Left ventricle myocardium inferior (tissue), 1 donor: ENCODE measurements around the gene DKC1. TPM values are rescaled to one million over a fixed set of nuclear protein-coding genes. Genes with fewer than 3 reads are reported as not detected.
A peak's percentile ranks its signal among the peaks of the same experiment; 100 is the strongest.

Experiments used
- DNase-seq: peaks from one replicate; pipeline ENCODE4 v3.0.0-alpha.2; 2020
- H3K27ac ChIP-seq: fragments of 200-600 bp; replicated peaks from 2 replicates; pipeline ENCODE4 v1.8.0; 2021
- H3K27me3 ChIP-seq: fragments of 200-600 bp; 2 replicates; pipeline ENCODE4 v1.8.0; 2021; ENCODE audit warnings: low read depth
- H3K36me3 ChIP-seq: fragments of 200-600 bp; 2 replicates; pipeline ENCODE4 v1.8.0; 2021
- H3K4me1 ChIP-seq: fragments of 200-600 bp; 2 replicates; pipeline ENCODE4 v1.8.0; 2021
- H3K4me3 ChIP-seq: fragments of 200-600 bp; 2 replicates; pipeline ENCODE4 v1.8.0; 2021; ENCODE audit warnings: mild to moderate bottlenecking, moderate library complexity
- H3K9me3 ChIP-seq: fragments of 200-600 bp; replicated peaks from 2 replicates; pipeline ENCODE4 v1.8.0; 2021
- CTCF ChIP-seq: fragments of 200-600 bp; IDR thresholded peaks from 2 replicates; pipeline ENCODE4 v1.8.0; 2021; ENCODE audit warnings: antibody characterized with exemption, mild to moderate bottlenecking, borderline replicate concordance
- intact Hi-C: fragments of 100-400 bp; cut with micrococcal nuclease; formaldehyde crosslinking; loops from one replicate; pipeline ENCODE4 v1.11.0; 2022
- total RNA-seq: library from RNA; stranded (reverse); fragmentation: NEBNext Ultra II Directional; extraction: Animal tissue kit (Norgen Biotek cat#: 25700); gene quantifications from one replicate; pipeline ENCODE4 v1.2.1, GENCODE V29; 2021
- donor health status: DM: no; HTN: yes; CAD: no; lungs with severe emphysema.

DKC1 gene
- total RNA-seq, 1 donor from 2014 or later, result 18.0 TPM

GRCh38 chrX:154737136-154737535, 25.5 kb upstream of the DKC1 start:
- TF ChIP-seq CTCF, result no peak
- Histone ChIP-seq H3K27ac (peak overlapping the region; percentile 89), H3K27me3 (no peaks in the 10 kb centered on the region), H3K4me1 (peaks cover 82% of the 10 kb centered on the region), H3K4me3 (no peak overlapping the region), H3K36me3 (no peaks in the 10 kb centered on the region), H3K9me3 (no peaks in the 10 kb centered on the region)
- DNase-seq, result no peak
- intact Hi-C loops, result no loop called here

GRCh38 chrX:154738011-154738738, 24.5 kb upstream of the DKC1 start:
- Histone ChIP-seq H3K27me3 (no peaks in the 10 kb centered on the region), H3K4me1 (peaks cover 77% of the 10 kb centered on the region), H3K9me3 (no peaks in the 10 kb centered on the region), H3K27ac (peak overlapping the region; percentile 89), H3K36me3 (no peaks in the 10 kb centered on the region), H3K4me3 (peak overlapping the region; percentile 14)
- no peak for TF ChIP-seq CTCF
- intact Hi-C loops, result no loop called here
- DNase-seq, result peak; percentile 62

GRCh38 chrX:154739952-154740465, 22.7 kb upstream of the DKC1 start:
- intact Hi-C loops, result no loop called here
- H3K9me3 ChIP-seq, result peaks cover 1% of the 10 kb centered on the region
- DNase-seq, result no peak
- no peaks in the 10 kb centered on the region for H3K27me3 ChIP-seq
- peaks cover 59% of the 10 kb centered on the region for H3K4me1 ChIP-seq
- no peak overlapping the region for H3K27ac ChIP-seq
- no peak overlapping the region for H3K4me3 ChIP-seq
- no peak for TF ChIP-seq CTCF
- no peaks in the 10 kb centered on the region for H3K36me3 ChIP-seq

GRCh38 chrX:154742613-154743012, 20.1 kb upstream of the DKC1 start:
- no peak overlapping the region for H3K4me3 ChIP-seq
- H3K9me3 ChIP-seq, result peaks cover 8% of the 10 kb centered on the region
- TF ChIP-seq CTCF, result no peak
- H3K4me1 ChIP-seq, result peaks cover 36% of the 10 kb centered on the region
- H3K27me3 ChIP-seq, result no peaks in the 10 kb centered on the region
- intact Hi-C loops, result no loop called here
- no peak overlapping the region for H3K27ac ChIP-seq
- no peaks in the 10 kb centered on the region for H3K36me3 ChIP-seq
- no peak for DNase-seq

GRCh38 chrX:154748712-154749339, 13.8 kb upstream of the DKC1 start:
- Histone ChIP-seq H3K4me3 (peak overlapping the region; percentile 76), H3K27ac (peak overlapping the region; percentile 95), H3K36me3 (no peaks in the 10 kb centered on the region), H3K9me3 (peaks cover 8% of the 10 kb centered on the region), H3K4me1 (peaks cover 30% of the 10 kb centered on the region), H3K27me3 (no peaks in the 10 kb centered on the region)
- intact Hi-C loops, result no loop called here
- TF ChIP-seq CTCF, result peak; percentile 78
- no peak for DNase-seq
